Liver (tissue), 3 donors: ENCODE results near the gene DMAC2.
A peak's percentile ranks its signal among the peaks of the same experiment; 100 is the strongest.

Source experiments
- GABPA ChIP-seq, 2 donors: IDR thresholded peaks in 1 of 2; conservative IDR thresholded peaks in 1 of 2; 2 replicates each; pipeline ENCODE4 v1.6.1; 2016; ENCODE audit warnings: antibody characterized with exemption in 2 of 2, mild to moderate bottlenecking in 1 of 2, moderate library complexity in 1 of 2
- MAX ChIP-seq: IDR thresholded peaks from 2 replicates; pipeline ENCODE4 v1.6.1; 2016; ENCODE audit warnings: antibody characterized with exemption
- RXRA ChIP-seq, 2 donors: IDR thresholded peaks; 2 replicates each; pipeline ENCODE4 v1.6.1; 2017 to 2018; ENCODE audit warnings: antibody characterized with exemption in 2 of 2, mild to moderate bottlenecking in 1 of 2
- TAF1 ChIP-seq: conservative IDR thresholded peaks from 2 replicates; pipeline ENCODE4 v1.6.1; 2016; ENCODE audit warnings: antibody characterized with exemption, mild to moderate bottlenecking
- YY1 ChIP-seq: IDR thresholded peaks from 2 replicates; pipeline ENCODE4 v1.6.1; 2016; ENCODE audit warnings: antibody characterized with exemption, mild to moderate bottlenecking
- ZBTB33 ChIP-seq: IDR thresholded peaks from 2 replicates; pipeline ENCODE4 v1.6.1; 2016; ENCODE audit warnings: antibody characterized with exemption
- TF ChIP-seq, protein P1 (sequence below): fragments of 150-350 bp; IDR thresholded peaks from 2 replicates; pipeline ENCODE4 v1.5.1; 2017; ENCODE audit warnings: improper control_type of control experiment, low read depth, low read length; ENCODE audit not compliant: missing input control
- TF ChIP-seq, protein P2 (sequence below): IDR thresholded peaks from 2 replicates; pipeline ENCODE4 v1.6.1; 2016; ENCODE audit warnings: antibody characterized with exemption, mild to moderate bottlenecking
- TF ChIP-seq, protein P3 (sequence below): IDR thresholded peaks from 2 replicates; pipeline ENCODE4 v1.6.1; 2016; ENCODE audit warnings: antibody characterized with exemption
- donor health status: healthy.
- donor health status: healthy.

GRCh38 chr19:41449079-41449864 lies 9.6 kb upstream of the DMAC2 start:
- TF ChIP-seq, protein P1, sequence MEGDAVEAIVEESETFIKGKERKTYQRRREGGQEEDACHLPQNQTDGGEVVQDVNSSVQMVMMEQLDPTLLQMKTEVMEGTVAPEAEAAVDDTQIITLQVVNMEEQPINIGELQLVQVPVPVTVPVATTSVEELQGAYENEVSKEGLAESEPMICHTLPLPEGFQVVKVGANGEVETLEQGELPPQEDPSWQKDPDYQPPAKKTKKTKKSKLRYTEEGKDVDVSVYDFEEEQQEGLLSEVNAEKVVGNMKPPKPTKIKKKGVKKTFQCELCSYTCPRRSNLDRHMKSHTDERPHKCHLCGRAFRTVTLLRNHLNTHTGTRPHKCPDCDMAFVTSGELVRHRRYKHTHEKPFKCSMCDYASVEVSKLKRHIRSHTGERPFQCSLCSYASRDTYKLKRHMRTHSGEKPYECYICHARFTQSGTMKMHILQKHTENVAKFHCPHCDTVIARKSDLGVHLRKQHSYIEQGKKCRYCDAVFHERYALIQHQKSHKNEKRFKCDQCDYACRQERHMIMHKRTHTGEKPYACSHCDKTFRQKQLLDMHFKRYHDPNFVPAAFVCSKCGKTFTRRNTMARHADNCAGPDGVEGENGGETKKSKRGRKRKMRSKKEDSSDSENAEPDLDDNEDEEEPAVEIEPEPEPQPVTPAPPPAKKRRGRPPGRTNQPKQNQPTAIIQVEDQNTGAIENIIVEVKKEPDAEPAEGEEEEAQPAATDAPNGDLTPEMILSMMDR, result peak; percentile 95
- TF ChIP-seq, protein P2, sequence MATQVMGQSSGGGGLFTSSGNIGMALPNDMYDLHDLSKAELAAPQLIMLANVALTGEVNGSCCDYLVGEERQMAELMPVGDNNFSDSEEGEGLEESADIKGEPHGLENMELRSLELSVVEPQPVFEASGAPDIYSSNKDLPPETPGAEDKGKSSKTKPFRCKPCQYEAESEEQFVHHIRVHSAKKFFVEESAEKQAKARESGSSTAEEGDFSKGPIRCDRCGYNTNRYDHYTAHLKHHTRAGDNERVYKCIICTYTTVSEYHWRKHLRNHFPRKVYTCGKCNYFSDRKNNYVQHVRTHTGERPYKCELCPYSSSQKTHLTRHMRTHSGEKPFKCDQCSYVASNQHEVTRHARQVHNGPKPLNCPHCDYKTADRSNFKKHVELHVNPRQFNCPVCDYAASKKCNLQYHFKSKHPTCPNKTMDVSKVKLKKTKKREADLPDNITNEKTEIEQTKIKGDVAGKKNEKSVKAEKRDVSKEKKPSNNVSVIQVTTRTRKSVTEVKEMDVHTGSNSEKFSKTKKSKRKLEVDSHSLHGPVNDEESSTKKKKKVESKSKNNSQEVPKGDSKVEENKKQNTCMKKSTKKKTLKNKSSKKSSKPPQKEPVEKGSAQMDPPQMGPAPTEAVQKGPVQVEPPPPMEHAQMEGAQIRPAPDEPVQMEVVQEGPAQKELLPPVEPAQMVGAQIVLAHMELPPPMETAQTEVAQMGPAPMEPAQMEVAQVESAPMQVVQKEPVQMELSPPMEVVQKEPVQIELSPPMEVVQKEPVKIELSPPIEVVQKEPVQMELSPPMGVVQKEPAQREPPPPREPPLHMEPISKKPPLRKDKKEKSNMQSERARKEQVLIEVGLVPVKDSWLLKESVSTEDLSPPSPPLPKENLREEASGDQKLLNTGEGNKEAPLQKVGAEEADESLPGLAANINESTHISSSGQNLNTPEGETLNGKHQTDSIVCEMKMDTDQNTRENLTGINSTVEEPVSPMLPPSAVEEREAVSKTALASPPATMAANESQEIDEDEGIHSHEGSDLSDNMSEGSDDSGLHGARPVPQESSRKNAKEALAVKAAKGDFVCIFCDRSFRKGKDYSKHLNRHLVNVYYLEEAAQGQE, result no peak
- TF ChIP-seq YY1 (no peak), MAX (no peak), ZBTB33 (no peak), GABPA (IDR thresholded peaks at IDR 0.05 in 1 of 2, conservative IDR thresholded peaks at IDR 0.05 in 1 of 2) (no peak), TAF1 (no peak), RXRA (IDR thresholded peaks at IDR 0.05) (no peak)
- TF ChIP-seq, protein P3, sequence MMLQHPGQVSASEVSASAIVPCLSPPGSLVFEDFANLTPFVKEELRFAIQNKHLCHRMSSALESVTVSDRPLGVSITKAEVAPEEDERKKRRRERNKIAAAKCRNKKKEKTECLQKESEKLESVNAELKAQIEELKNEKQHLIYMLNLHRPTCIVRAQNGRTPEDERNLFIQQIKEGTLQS, result no peak
